Chondrocyte (in vitro differentiated cells): ENCODE results near the gene ZBTB39. TPM values are rescaled to one million over a fixed set of nuclear protein-coding genes. Genes with fewer than 3 reads are reported as not detected.
"Not testable (repeated sequence)": the region's sequence is repeated elsewhere in the genome, so short reads cannot be mapped to it uniquely, and the experiment has no call there.

Source experiments
- DNase-seq: peaks from one replicate; pipeline ENCODE4 v3.0.0; 2021; ENCODE audit warnings: mixed read lengths, low spot score
- H3K27ac Mint-ChIP-seq: one replicate; pipeline ENCODE4 v1.8.0; 2021; ENCODE audit warnings: mild to moderate bottlenecking, moderate library complexity, mixed read lengths; ENCODE audit not compliant: unreplicated experiment
- H3K27me3 Mint-ChIP-seq: 2 replicates; pipeline ENCODE4 v1.8.0; 2021; ENCODE audit warnings: low read depth, mixed read lengths
- H3K36me3 Mint-ChIP-seq: 2 replicates; pipeline ENCODE4 v1.8.0; 2021; ENCODE audit warnings: low read depth, mixed read lengths
- H3K4me1 Mint-ChIP-seq: 2 replicates; pipeline ENCODE4 v1.8.0; 2021; ENCODE audit warnings: low read depth, mild to moderate bottlenecking, mixed read lengths
- H3K4me3 Mint-ChIP-seq: one replicate; pipeline ENCODE4 v1.8.0; 2021; ENCODE audit warnings: mild to moderate bottlenecking, moderate library complexity, mixed read lengths; ENCODE audit not compliant: unreplicated experiment
- H3K9me3 Mint-ChIP-seq: 2 replicates; pipeline ENCODE4 v1.8.0; 2021; ENCODE audit warnings: low read depth, mixed read lengths
- total RNA-seq: library from RNA; stranded (reverse); gene quantifications from 3 replicates; pipeline ENCODE4 v1.2.1, GENCODE V29; 2021
- TF ChIP-seq, protein P1 (sequence below): fragments of 200-600 bp; sonication (generic); IDR thresholded peaks from 2 replicates; pipeline ENCODE4 v1.5.0; 2021; ENCODE audit warnings: antibody characterized with exemption, mild to moderate bottlenecking, moderate library complexity

Gene ZBTB39
- total RNA-seq, 1 donor from 2014 or later: 6.1 TPM

DNA sequence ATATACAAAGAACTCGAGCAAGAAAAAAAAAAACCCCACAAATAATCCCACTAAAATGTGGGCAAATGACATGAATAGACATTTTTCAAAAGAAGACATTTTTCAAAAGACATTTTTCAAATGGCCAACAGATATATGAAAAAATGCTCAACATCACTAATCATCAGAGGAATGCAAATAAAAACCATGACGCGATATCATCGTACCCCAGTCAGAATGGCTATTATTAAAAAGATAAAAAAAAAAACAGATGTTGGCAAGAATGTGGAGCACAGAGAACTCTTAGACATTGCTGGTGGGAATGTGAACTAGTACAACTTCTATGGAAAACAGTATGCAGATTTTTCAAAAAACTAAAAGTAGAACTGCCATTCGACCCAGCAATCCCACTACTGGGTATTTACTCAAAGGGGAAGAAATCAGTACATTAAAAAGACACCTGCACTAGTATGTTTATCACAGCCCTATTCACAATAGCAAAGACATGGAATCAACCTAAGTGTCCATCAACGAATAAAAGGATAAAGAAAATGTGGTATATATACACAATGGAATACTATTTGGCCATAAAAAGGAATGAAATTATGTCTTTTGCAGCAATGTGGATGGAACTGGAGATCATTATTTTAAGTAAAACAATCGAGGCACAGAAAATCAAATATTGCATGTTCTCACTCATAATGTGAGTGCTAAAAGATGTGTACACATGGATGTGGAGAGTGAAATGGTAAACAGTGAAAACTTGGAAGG is 16.3 kb downstream of the ZBTB39 start:
- Mint-ChIP-seq H3K27me3 (peaks cover 4% of the 10 kb centered on the region), H3K27ac (no peak overlapping the region), H3K36me3 (no peaks in the 10 kb centered on the region), H3K4me1 (peaks cover 7% of the 10 kb centered on the region), H3K4me3 (no peak overlapping the region), H3K9me3 (no peaks in the 10 kb centered on the region)
- no peak for DNase-seq
- TF ChIP-seq, protein P1, sequence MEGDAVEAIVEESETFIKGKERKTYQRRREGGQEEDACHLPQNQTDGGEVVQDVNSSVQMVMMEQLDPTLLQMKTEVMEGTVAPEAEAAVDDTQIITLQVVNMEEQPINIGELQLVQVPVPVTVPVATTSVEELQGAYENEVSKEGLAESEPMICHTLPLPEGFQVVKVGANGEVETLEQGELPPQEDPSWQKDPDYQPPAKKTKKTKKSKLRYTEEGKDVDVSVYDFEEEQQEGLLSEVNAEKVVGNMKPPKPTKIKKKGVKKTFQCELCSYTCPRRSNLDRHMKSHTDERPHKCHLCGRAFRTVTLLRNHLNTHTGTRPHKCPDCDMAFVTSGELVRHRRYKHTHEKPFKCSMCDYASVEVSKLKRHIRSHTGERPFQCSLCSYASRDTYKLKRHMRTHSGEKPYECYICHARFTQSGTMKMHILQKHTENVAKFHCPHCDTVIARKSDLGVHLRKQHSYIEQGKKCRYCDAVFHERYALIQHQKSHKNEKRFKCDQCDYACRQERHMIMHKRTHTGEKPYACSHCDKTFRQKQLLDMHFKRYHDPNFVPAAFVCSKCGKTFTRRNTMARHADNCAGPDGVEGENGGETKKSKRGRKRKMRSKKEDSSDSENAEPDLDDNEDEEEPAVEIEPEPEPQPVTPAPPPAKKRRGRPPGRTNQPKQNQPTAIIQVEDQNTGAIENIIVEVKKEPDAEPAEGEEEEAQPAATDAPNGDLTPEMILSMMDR: no peak

DNA sequence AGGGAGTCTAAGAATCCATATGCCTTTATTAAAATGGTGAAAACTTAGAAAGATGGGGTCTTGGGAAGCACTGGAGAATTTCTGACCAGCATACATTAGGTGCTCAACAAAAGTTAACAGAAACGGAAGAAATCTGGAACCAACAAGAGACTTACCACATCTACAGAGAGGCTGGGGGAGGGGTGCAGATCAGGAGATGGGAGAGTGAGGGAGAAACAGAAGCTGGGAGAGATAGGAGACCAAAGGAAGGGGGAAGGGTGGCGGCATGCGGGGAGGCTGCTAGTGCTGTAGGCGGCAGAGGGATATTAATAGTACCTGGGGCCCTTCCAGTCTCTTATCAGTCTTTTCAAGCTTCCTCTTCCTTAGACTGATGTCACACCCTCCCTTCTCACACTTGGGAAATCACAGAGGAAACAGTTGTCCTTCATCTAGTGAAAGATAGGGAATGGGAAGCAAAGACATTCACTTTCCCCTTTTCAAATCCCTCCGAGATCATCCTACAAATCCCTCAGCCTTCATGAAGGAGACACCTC is 18.1 kb downstream of the ZBTB39 start:
- no peak overlapping the region for H3K4me3 Mint-ChIP-seq
- no peak overlapping the region for H3K27ac Mint-ChIP-seq
- peaks cover 4% of the 10 kb centered on the region for H3K27me3 Mint-ChIP-seq
- no peaks in the 10 kb centered on the region for H3K9me3 Mint-ChIP-seq
- H3K36me3 Mint-ChIP-seq: no peaks in the 10 kb centered on the region
- no peak for DNase-seq
- peaks cover 7% of the 10 kb centered on the region for H3K4me1 Mint-ChIP-seq
- TF ChIP-seq, protein P1: no peak

DNA sequence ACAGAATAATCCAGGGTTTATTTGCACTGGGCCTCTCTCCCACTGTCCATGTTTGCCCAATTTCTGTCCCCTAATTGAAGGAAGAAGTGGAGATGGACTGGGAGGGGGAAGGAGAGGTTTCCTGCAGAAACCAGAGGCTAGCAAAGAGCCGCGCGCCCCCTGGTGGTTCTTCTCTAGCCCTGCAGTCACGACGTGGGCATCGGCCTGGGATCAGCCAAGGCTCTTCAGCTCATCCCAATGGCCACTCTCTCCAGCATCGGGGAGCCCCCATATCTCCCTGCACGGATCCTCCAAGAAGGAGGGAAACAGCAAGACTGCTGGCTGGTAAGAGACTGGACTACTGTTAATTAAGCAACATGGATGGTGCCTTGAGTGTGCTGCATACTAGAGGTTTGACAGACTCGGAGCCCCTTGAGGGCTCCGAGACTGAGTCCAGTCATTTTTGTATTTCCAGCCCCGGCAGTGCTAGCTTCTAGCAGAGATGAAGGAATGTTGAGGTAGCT is 18.7 kb downstream of the ZBTB39 start:
- H3K4me1 Mint-ChIP-seq: peaks cover 7% of the 10 kb centered on the region
- DNase-seq: no peak
- H3K27ac Mint-ChIP-seq: no peak overlapping the region
- TF ChIP-seq, protein P1: peak; percentile 92
- peaks cover 4% of the 10 kb centered on the region for H3K27me3 Mint-ChIP-seq
- H3K4me3 Mint-ChIP-seq: no peak overlapping the region
- H3K36me3 Mint-ChIP-seq: no peaks in the 10 kb centered on the region
- no peaks in the 10 kb centered on the region for H3K9me3 Mint-ChIP-seq

DNA sequence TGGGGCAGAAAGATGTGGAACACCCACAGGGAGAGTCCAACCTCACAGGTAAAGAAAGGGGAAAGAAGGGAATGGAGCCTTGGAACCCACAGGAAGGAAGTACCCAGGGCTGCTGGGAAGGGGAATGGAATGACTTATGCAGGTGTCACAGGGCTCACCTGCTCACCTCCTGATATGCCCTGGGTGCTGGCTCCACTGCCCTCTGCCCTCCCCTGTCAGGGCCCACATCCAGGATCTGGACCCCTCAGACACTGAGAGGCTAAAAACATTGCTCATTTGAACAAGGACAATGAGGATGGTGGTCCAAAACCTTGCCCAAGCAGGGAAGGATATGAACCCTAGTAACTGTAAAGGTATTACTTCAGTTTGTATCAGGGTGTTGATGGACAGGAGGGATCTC is 19.3 kb downstream of the ZBTB39 start:
- Mint-ChIP-seq H3K4me3 (no peak overlapping the region), H3K4me1 (peaks cover 7% of the 10 kb centered on the region), H3K27ac (no peak overlapping the region), H3K36me3 (no peaks in the 10 kb centered on the region), H3K9me3 (no peaks in the 10 kb centered on the region), H3K27me3 (peaks cover 4% of the 10 kb centered on the region)
- TF ChIP-seq, protein P1: no peak
- no peak for DNase-seq

DNA sequence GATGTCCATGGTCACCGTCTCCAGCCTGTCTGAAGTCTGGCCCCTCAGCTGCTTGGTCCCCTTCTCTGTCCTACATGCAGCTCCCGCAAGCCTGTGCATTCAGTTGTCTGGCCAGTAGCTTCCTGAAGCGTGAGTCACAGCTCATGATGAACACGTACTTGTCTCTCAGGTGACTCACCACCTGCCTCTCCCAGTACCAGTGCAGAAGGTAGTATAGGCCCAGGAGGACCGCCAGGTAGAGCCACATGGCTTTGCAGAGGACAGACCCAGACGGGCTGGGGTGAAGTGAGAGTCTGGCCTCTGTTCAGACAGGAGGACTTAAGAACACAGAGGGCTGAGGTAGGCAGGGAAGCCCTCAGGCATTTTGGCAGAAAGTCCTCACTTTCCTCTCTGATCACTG is 20.6 kb downstream of the ZBTB39 start:
- not testable (repeated sequence) for H3K4me3 Mint-ChIP-seq, H3K27me3 Mint-ChIP-seq, H3K36me3 Mint-ChIP-seq

DNA sequence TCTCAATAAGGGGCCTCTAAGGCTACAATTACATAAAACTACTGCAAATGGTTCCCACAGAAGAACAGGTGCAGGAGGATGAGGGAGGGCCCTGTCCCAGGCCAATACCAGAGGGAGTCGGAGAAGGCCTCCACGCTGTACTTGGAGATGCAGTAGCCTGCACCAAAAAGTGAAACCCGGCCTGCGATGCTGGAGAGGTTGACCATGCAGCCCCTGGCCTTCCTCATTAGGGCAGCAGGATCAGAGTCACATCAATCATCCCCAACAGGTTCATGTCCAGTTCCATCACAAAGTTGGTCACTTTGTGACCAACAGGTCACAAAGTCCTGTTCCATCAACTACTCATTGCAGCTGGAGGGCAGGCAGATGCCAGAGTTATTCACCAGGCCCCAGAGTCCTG is 23.0 kb downstream of the ZBTB39 start:
- Mint-ChIP-seq H3K27ac (no peak overlapping the region), H3K36me3 (no peaks in the 10 kb centered on the region), H3K9me3 (no peaks in the 10 kb centered on the region), H3K4me1 (peaks cover 5% of the 10 kb centered on the region), H3K4me3 (no peak overlapping the region), H3K27me3 (peaks cover 2% of the 10 kb centered on the region)
- DNase-seq: no peak
- TF ChIP-seq, protein P1: no peak

More for the DNA sequence above, 20.6 kb downstream of the ZBTB39 start:
- DNase-seq, H3K4me1 Mint-ChIP-seq, H3K27ac Mint-ChIP-seq, H3K9me3 Mint-ChIP-seq: not testable (repeated sequence)

DNA sequence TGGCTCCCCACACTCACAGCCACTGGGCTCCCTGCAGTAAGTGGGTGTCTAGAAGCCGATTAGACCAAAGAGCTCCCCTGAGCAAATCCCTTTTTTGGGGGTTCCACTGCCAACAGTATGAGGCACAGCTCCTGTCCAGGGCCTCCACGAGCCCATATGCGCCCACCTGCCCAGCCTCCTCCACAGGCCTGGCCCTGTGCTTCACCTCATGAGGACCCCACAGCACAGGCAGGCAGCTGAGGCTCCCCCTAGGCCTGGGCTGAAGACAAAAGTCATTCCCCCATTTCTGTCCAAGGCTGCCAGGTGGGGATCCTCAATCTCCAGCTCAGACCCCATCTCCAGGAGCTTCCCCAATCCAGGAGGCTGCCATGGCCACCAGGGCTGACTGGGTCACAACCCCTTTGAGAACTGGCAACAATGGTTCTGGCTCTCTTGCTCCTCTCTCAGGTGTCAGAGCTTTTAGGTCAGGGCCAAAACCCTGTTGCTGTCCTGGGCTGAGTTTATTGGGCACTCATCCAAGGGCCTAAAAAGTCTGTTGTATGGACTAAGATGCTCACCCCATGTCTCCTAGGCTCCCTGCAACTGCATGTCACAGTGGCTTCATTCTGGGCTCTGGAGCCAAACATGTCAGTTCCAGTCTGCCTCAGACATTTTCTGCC is 23.6 kb downstream of the ZBTB39 start:
- H3K4me3 Mint-ChIP-seq, H3K4me1 Mint-ChIP-seq, H3K27ac Mint-ChIP-seq, H3K9me3 Mint-ChIP-seq, H3K36me3 Mint-ChIP-seq, DNase-seq, H3K27me3 Mint-ChIP-seq: not testable (repeated sequence)
